ENCODE measurements around the gene GOLGA6L2. TPM values are rescaled to one million over a fixed set of nuclear protein-coding genes. Genes with fewer than 3 reads are reported as not detected.
A peak's percentile ranks its signal among the peaks of the same experiment; 100 is the strongest.

The GOLGA6L2 gene
- total and polyA plus RNA-seq, 4 donors = not detected

DNA sequence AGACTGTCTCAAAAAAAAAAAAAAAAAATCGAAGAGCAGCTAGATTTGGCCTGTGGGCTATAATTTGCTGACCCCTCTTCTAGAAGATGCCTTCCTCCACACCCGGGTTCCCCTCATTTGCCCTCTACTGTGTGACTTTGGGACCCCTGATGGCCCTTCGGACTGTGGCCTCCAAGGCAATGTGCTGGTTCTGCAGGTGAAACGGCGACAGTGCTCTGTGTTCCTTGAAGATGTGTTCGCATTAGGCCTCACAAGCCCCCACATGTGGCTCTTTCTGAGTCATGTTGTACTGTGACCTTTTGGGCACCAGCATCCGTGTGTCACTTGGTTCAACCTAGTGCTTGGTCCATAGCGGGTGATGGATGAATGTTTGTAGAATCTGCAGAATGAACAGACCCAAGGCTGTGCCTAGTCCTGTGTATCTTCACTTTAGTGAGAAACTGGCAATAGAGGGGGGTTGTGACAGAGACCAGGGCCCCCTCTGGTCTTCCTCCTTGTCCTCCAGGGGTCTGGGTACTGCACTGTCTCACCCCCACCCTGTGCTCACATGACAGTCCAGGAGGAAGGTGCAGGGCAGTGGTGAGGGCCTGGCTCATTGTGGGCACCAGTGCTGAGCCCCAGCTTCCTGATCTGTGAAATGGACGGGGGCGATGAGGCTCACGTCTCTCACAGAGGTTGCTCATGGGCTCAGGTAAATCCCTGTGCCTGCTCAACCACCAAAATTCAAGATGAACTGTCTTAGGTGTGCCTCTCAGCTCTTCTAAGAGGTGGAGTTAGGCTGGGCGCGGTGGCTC, 22.7 kb downstream of the GOLGA6L2 start:
- Histone ChIP-seq H3K27ac (ENCODE audit: low read depth in 1 of 2, low read length in 1 of 2) (no peak overlapping the region), H3K4me3 (no peak overlapping the region), H3K4me1 (ENCODE audit: control insufficient read depth in 5 of 5, insufficient read depth in 5 of 5, low read length in 5 of 5) (no peaks in the 10 kb centered on the region), H3K9ac (ENCODE audit: insufficient read depth in 1 of 2, low read length in 2 of 2) (no peak overlapping the region), H3K27me3 (ENCODE audit: control insufficient read depth in 3 of 3, insufficient read depth in 3 of 3, low read length in 2 of 3) (no peaks in the 10 kb centered on the region), H3K9me3 (ENCODE audit: control insufficient read depth in 4 of 4, insufficient read depth in 3 of 4, low read length in 3 of 4) (peaks cover 0 to 5% (median 0%) of the 10 kb centered on the region in 4 donors), H3K36me3 (ENCODE audit: control insufficient read depth in 4 of 4, insufficient read depth in 4 of 4, low read length in 4 of 4) (no peaks in the 10 kb centered on the region)
- 90 to 92% methylated on average over 13 of the region's 13 CpGs for WGBS, 2 donors
- DNase-seq = no peak
- ATAC-seq (ENCODE audit: insufficient read depth, low FRiP score) = no peak
- TF ChIP-seq, protein P1, sequence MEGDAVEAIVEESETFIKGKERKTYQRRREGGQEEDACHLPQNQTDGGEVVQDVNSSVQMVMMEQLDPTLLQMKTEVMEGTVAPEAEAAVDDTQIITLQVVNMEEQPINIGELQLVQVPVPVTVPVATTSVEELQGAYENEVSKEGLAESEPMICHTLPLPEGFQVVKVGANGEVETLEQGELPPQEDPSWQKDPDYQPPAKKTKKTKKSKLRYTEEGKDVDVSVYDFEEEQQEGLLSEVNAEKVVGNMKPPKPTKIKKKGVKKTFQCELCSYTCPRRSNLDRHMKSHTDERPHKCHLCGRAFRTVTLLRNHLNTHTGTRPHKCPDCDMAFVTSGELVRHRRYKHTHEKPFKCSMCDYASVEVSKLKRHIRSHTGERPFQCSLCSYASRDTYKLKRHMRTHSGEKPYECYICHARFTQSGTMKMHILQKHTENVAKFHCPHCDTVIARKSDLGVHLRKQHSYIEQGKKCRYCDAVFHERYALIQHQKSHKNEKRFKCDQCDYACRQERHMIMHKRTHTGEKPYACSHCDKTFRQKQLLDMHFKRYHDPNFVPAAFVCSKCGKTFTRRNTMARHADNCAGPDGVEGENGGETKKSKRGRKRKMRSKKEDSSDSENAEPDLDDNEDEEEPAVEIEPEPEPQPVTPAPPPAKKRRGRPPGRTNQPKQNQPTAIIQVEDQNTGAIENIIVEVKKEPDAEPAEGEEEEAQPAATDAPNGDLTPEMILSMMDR (IDR thresholded peaks at IDR 0.05; ENCODE audit: control extremely low read depth, extremely low read depth) = no peak

DNA sequence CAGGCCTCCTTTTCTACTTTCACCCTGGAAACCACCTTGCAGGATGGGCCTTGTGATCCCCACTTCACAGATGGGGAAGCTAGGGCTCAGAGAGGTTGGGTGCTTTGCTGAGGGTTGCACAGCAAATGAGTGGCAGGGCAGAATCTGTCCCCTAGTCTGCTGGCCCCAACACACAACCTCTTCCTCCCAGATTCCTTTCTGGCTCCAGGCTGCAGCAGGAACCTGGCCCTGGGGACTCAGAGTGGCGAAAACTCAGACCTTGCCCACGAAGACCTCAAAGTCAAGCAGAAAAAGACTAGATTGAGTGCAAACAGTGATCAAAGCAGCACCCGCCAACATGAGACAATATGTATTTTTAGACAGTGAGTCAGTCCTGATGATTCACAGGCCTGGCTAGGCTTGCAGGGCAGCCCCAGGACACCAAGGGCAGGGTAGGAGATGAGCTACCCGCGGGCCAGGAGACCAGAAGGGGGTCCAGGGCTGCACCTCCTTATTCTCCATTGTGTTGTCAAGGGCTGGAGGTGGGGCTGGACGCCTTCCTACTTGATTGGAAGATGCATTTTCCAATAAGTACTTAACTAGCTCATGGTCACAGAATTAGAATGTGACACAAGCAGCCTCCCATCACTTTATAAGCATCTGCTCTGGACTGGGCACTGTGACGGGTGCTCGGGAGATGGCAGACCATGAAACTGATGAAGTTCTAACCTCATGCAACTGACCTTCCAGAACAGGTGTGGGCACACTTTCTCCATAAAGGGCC, 23.9 kb downstream of the GOLGA6L2 start:
- Histone ChIP-seq H3K9me3 (ENCODE audit: control insufficient read depth in 4 of 4, insufficient read depth in 3 of 4, low read length in 3 of 4) (peaks cover 0 to 5% (median 0%) of the 10 kb centered on the region in 4 donors), H3K27ac (ENCODE audit: low read depth in 1 of 2, low read length in 1 of 2) (no peak overlapping the region), H3K4me1 (ENCODE audit: control insufficient read depth in 5 of 5, insufficient read depth in 5 of 5, low read length in 5 of 5) (no peaks in the 10 kb centered on the region), H3K4me3 (no peak overlapping the region), H3K27me3 (ENCODE audit: control insufficient read depth in 3 of 3, insufficient read depth in 3 of 3, low read length in 2 of 3) (no peaks in the 10 kb centered on the region), H3K9ac (ENCODE audit: insufficient read depth in 1 of 2, low read length in 2 of 2) (no peak overlapping the region), H3K36me3 (ENCODE audit: control insufficient read depth in 4 of 4, insufficient read depth in 4 of 4, low read length in 4 of 4) (no peaks in the 10 kb centered on the region)
- WGBS, 2 donors = 78 to 81% methylated on average over 8 of the region's 8 CpGs
- TF ChIP-seq, protein P1 (IDR thresholded peaks at IDR 0.05; ENCODE audit: control extremely low read depth, extremely low read depth) = no peak
- no peak for DNase-seq
- ATAC-seq (ENCODE audit: insufficient read depth, low FRiP score) = no peak

DNA sequence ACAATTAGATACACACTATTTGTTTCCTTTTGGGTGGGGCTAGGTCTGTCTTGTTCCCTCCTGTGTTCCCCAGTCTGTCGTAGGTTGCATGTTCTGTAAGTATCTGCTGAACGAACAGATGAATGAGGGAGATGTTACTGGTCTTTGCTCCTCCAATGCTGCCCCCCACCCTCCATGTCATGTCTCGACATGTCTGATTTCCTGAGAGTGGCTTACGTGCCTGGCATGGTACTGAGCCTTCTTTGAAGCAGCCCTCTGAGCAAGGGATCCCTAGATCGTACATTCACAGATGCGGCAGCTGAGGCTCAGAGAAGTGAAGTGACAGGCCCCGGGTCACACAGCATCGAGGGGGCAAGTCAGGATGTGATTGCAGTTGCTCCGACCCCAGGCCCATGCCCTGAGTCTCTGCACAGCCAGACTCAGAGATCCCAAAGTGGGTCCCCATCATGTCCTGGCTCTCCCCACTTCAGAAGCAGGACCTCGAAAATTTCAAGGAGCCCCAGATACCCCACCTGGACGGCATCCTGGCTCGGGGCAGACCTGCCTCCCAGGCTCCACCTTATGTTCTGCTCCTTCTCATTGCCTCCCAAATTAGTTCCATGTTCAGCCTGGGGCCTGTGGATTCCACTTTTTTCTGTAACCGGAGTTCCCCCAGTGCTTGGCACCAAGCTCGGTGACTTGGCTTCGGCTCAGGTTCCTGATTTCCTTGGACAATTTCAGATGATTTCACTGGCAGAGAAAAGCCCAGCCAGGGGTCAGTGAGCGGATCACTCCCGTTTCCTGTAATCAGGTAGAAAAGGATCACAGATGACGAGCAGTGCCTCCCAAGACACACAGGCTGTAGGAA, 24.7 kb downstream of the GOLGA6L2 start:
- 87% methylated on average over 18 of the region's 18 CpGs for WGBS, 2 donors
- H3K27me3 ChIP-seq (ENCODE audit: control insufficient read depth in 3 of 3, insufficient read depth in 3 of 3, low read length in 2 of 3) = no peaks in the 10 kb centered on the region

More for the DNA sequence above, 24.7 kb downstream of the GOLGA6L2 start:
- H3K36me3 ChIP-seq (ENCODE audit: control insufficient read depth in 4 of 4, insufficient read depth in 4 of 4, low read length in 4 of 4) = no peaks in the 10 kb centered on the region
- ATAC-seq (ENCODE audit: insufficient read depth, low FRiP score) = no peak
- TF ChIP-seq, protein P1 (IDR thresholded peaks at IDR 0.05; ENCODE audit: control extremely low read depth, extremely low read depth) = no peak
- H3K4me3 ChIP-seq = no peak overlapping the region
- H3K9ac ChIP-seq (ENCODE audit: insufficient read depth in 1 of 2, low read length in 2 of 2) = no peak overlapping the region
- peaks cover 0 to 5% (median 0%) of the 10 kb centered on the region in 4 donors for H3K9me3 ChIP-seq (ENCODE audit: control insufficient read depth in 4 of 4, insufficient read depth in 3 of 4, low read length in 3 of 4)
- no peaks in the 10 kb centered on the region for H3K4me1 ChIP-seq (ENCODE audit: control insufficient read depth in 5 of 5, insufficient read depth in 5 of 5, low read length in 5 of 5)
- H3K27ac ChIP-seq (ENCODE audit: low read depth in 1 of 2, low read length in 1 of 2) = no peak overlapping the region
- DNase-seq = peak in 1 of 3 donors; percentile 19
